Measurements from ENCODE around the gene RPS3A.

The RPS3A gene

GRCh38 chr4:151139814-151140213, 40.4 kb downstream of the RPS3A start:
- no peak for TF ChIP-seq CTCF (IDR thresholded peaks at IDR 0.05; ENCODE audit: extremely low read depth, insufficient read depth, missing control alignments)
- no peak for DNase-seq (ENCODE audit: low spot score)
- in situ Hi-C loops (cut with MboI; ENCODE audit: low pct_unique_long_range_greater_than_20kb, low sequenced_read_pairs, unreplicated experiment), result no loop called here

DNA sequence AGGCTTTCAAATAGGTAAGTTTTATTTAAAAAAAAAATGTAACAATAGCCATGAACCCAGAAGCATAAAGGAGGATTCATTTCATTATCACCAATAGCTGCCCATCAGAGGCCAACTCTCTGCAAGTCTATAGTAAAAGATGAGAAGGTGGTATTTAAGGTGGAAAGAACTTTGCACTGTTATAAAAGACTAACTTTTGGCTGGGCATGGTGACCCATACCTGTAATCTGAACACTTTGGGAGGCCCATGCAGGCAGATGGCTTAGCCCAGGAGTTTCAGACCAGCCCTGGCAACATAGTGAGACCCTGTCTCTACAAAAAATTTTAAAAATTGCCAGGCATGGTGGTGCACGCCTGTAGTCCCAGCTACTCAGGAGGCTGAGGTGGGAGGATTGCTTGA, 43.3 kb downstream of the RPS3A start:
- in situ Hi-C loops (cut with MboI; ENCODE audit: low pct_unique_long_range_greater_than_20kb, low sequenced_read_pairs, unreplicated experiment), result no loop called here
- no peak for DNase-seq (ENCODE audit: low spot score)

DNA sequence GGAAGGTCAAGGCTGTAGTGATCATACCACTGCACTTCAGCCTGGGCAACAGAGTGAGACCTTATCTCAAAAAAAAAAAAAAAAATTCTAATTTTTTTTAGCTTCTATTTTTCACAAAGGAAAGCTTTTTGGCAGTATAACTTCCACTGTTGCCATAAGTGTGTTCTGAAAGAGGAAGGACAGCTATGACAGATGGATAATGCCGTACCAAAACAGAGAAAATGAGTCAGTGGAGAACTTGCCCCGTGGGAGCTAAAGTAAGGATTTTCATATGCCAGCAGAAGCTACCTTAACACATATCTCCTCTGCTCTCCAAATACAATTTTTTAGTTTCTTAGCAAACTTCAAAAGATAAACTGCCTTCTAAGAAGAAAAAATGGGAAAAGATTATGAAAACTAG, 43.7 kb downstream of the RPS3A start:
- TF ChIP-seq CTCF (IDR thresholded peaks at IDR 0.05; ENCODE audit: extremely low read depth, insufficient read depth, missing control alignments), result no peak
- in situ Hi-C loops (cut with MboI; ENCODE audit: low pct_unique_long_range_greater_than_20kb, low sequenced_read_pairs, unreplicated experiment), result no loop called here

More for the DNA sequence above, 43.3 kb downstream of the RPS3A start:
- TF ChIP-seq CTCF (IDR thresholded peaks at IDR 0.05; ENCODE audit: extremely low read depth, insufficient read depth, missing control alignments), result no peak

GRCh38 chr4:151143811-151144210, 44.4 kb downstream of the RPS3A start:
- in situ Hi-C loops (cut with MboI; ENCODE audit: low pct_unique_long_range_greater_than_20kb, low sequenced_read_pairs, unreplicated experiment), result no loop called here
- TF ChIP-seq CTCF (IDR thresholded peaks at IDR 0.05; ENCODE audit: extremely low read depth, insufficient read depth, missing control alignments), result no peak
- no peak for DNase-seq (ENCODE audit: low spot score)

More for the DNA sequence above, 43.7 kb downstream of the RPS3A start:
- no peak for DNase-seq (ENCODE audit: low spot score)

- no peak for DNase-seq (ENCODE audit: low spot score)
- no peak for TF ChIP-seq CTCF (IDR thresholded peaks at IDR 0.05; ENCODE audit: extremely low read depth, insufficient read depth, missing control alignments)
- in situ Hi-C loops (cut with MboI; ENCODE audit: low pct_unique_long_range_greater_than_20kb, low sequenced_read_pairs, unreplicated experiment), result no loop called here
Measured at GRCh38 chr4:151144329-151145072, 45.1 kb downstream of the RPS3A start.

DNA sequence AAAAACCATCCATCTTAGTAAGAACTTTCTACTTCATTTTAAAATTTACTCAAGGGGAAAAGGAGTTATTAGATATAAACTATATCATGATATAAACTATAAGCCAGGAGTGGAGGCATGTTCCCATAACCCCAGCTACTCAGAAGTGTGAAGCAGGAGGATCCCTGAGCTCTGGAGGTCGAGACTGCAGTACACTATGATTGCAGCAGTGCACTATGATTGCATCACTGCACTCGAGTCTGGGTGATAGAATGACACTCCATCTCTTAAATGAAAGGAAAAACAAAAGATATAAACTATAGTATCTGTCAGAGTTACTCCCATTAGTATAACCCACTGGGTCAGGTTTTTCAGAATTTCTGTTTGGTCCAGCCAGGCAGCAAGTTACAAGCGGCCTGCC, 47.6 kb downstream of the RPS3A start:
- in situ Hi-C loops (cut with MboI; ENCODE audit: low pct_unique_long_range_greater_than_20kb, low sequenced_read_pairs, unreplicated experiment), result no loop called here
- TF ChIP-seq CTCF (IDR thresholded peaks at IDR 0.05; ENCODE audit: extremely low read depth, insufficient read depth, missing control alignments), result no peak
- DNase-seq (ENCODE audit: low spot score), result no peak
